Measurements from ENCODE around the gene NUAK2. TPM values are rescaled to one million over a fixed set of nuclear protein-coding genes. Genes with fewer than 3 reads are reported as not detected.

NUAK2 gene
- total RNA-seq (2012; rRNA removed) (7.2 and 8.1 TPM in 2 replicates), polyA plus RNA-seq (2012; rRNA removed) (17.6 and 18.7 TPM in 2 replicates), Bru-seq, nascent RNA (percentile 98 among the genes with signal in this experiment), BruChase-seq, experiment 1, labeled RNA remaining after a 6-hour chase (percentile 72 among the genes with signal in this experiment), BruChase-seq, experiment 2, labeled RNA remaining after a 2-hour chase (percentile 57 among the genes with signal in this experiment)
- 12.3 and 18.8 TPM in 2 replicates for polyA plus RNA-seq (2012; cell fraction: cytosol; rRNA removed)
- polyA plus RNA-seq (2012; cell fraction: nucleus; rRNA removed; ENCODE audit: low replicate concordance) = 22.8 and 32.1 TPM in 2 replicates
- long read RNA-seq, transcript NUAK2-201 (7 exons, 3,441 nt) = major isoform, 27 of 47 reads
- long read RNA-seq, partial matches to known transcripts = 15 of 47 reads
- long read RNA-seq, other reads (novel, unspliced or antisense) = 5 of 47 reads

DNA sequence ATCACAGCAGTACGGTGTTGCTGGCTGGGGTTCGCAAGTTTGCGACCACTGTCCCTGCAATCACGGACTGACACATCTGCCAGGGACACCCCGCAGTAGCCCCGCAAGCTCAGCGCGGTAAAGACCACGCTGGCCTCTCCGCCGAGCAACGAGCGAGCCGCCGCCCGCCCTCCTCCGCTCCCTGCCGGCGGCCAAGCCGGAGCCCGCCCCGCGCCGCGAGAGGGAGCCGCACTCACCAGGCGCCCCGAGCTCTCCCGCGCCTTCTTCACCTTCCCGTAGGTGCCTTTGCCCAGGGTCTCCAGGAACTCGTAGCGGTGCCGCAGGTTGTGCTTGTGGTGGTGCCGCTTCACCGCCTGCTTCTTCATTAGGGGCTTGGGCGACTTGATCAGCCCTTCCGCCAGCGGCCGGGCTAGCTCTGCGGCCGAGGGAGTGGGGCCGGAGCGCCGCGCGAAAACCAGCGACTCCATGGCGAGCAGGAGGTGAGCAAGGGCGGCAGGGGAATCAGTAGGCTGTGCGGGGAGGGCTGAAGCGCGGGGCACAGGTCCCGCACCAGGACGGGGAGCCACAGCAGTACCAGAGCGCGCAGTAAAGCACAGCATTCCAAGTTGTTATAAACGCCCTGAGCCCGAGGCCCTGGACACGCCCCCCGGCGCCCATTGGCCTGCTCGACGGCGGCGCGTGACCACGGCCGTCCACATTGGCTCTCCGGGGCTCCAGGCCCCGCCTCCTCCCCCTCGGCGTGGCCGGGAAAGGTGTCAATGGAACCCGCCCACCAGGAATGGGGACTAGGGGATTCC lies at the start of gene NUAK2:
NUAK2 (minus strand) TSS at position 584 of the 797 bp plus-strand sequence; CDS start at position 467, 117 bp downstream.
- peak within 1 kb of the TSS; percentile 97 for H3K23ac ChIP-seq (ENCODE audit: low read depth, low read length)
- BruUV-seq (replicated peaks) = no TSS peak
- H3K14ac ChIP-seq (replicated peaks; ENCODE audit: low read depth, low read length) = peak within 1 kb of the TSS; percentile 93
- peaks cover 48% of the 10 kb centered on the region for H4K20me1 ChIP-seq (ENCODE audit: insufficient read depth, low read length)
- no peaks in the 10 kb centered on the region for H3K27me3 ChIP-seq (ENCODE audit: control insufficient read depth, insufficient read depth, low read length)
- H3K36me3 ChIP-seq (ENCODE audit: control insufficient read depth, insufficient read depth, low read length) = no peaks in the 10 kb centered on the region; the same call in 1 of the 2 replicates
- peak; percentile 90 for DNase-seq
- peak within 1 kb of the TSS; percentile 87 for H3K27ac ChIP-seq (ENCODE audit: insufficient read depth, low read length)
- ChIA-PET CTCF (interaction anchor here (0.7 to 5.0 kb wide), 3 partner anchors 42 to 65 kb away, joined by 3 to 30 read pairs (median 3); no protein-coding TSS in a partner anchor), POLR2A (ENCODE audit: unreplicated experiment) (interaction anchor here (0.6 kb wide), 2 partner anchors 48 to 222 kb away, joined by 3 to 4 read pairs; no protein-coding TSS in a partner anchor)
- in situ Hi-C loops (cut with MboI; ENCODE audit: low sequenced_read_pairs) = loop anchor here (5.0 kb wide), 1 partner anchor 44 kb away; no protein-coding TSS in a partner anchor
- peak within 1 kb of the TSS; percentile 79 for H4K91ac ChIP-seq (ENCODE audit: insufficient read depth, low read depth, low read length)
- peak within 1 kb of the TSS; percentile 79 for H2BK5ac ChIP-seq (ENCODE audit: low read depth, low read length, poor library complexity, severe bottlenecking)
- no peak within 1 kb of the TSS for H2BK20ac ChIP-seq (ENCODE audit: low read depth, low read length)
- H3K4me3 ChIP-seq (ENCODE audit: insufficient read depth, low read depth, low read length) = peak within 1 kb of the TSS; percentile 94
- H3K4me1 ChIP-seq (ENCODE audit: control insufficient read depth, insufficient read depth, low read length) = peaks cover 35% of the 10 kb centered on the region
- peak within 1 kb of the TSS; percentile 78 for H3K56ac ChIP-seq (ENCODE audit: extremely low read depth, insufficient read depth, low read length)
- peaks cover 35% of the 10 kb centered on the region for H3K9me1 ChIP-seq (ENCODE audit: insufficient read depth, low read length)
- no peaks in the 10 kb centered on the region for H3K9me3 ChIP-seq (ENCODE audit: control insufficient read depth, insufficient read depth, low read length)
- H2AFZ ChIP-seq (replicated peaks; ENCODE audit: low read length, poor library complexity) = peak within 1 kb of the TSS; percentile 85
- dilution Hi-C loops (cut with HindIII; ENCODE audit: low sequenced_read_pairs, unreplicated experiment) = no loop called here
- H3K18ac ChIP-seq (ENCODE audit: low read depth, low read length) = peak within 1 kb of the TSS; percentile 58
- peak within 1 kb of the TSS; percentile 97 for H3K9ac ChIP-seq (ENCODE audit: low read depth, low read length)
- intact Hi-C loops (cut with micrococcal nuclease) = loop anchor here (1.0 to 10.0 kb wide), 4 partner anchors 21 to 147 kb away; no protein-coding TSS in a partner anchor
- peak within 1 kb of the TSS; percentile 66 for H3K4me2 ChIP-seq (ENCODE audit: low read depth, low read length)
- peak within 1 kb of the TSS; percentile 2; the same call in 2 of the 3 replicates for H2BK15ac ChIP-seq (ENCODE audit: low read depth, low read length)
- peak within 1 kb of the TSS; percentile 11 to 46; a peak in 3 of 4 replicates for H4K8ac ChIP-seq (ENCODE audit: low read depth in 2 of 2, low read length in 2 of 2)
- peaks cover 5 to 59% of the 10 kb centered on the region in 2 experiments; a peak in 3 of 4 replicates for H3K79me1 ChIP-seq (ENCODE audit: low read depth in 1 of 2, low read length in 2 of 2)
- H2AK5ac ChIP-seq (ENCODE audit: low read depth, low read length) = peak within 1 kb of the TSS; percentile 68; the same call in 1 of the 2 replicates
- peak within 1 kb of the TSS; percentile 65 for H2BK120ac ChIP-seq (ENCODE audit: low read depth, low read length)
- peak; percentile 92 for ATAC-seq (ENCODE audit: low read depth)
- 0% methylated on average over 37 of the region's 75 CpGs; no CpG with 5 or more reads in 1 of the 2 experiments for WGBS, 2 experiments (ENCODE audit: extremely low coverage in 2 of 2, insufficient read length in 1 of 2)
- H4K5ac ChIP-seq (ENCODE audit: low read depth, low read length) = peak within 1 kb of the TSS; percentile 13; the same call in 1 of the 2 replicates
- H2AK9ac ChIP-seq (replicated peaks; ENCODE audit: low read depth, low read length, poor library complexity) = peak within 1 kb of the TSS; percentile 78
- peak within 1 kb of the TSS; percentile 83 for H3K4ac ChIP-seq (ENCODE audit: low read depth, low read length)
- no peak for TF ChIP-seq CEBPB (IDR thresholded peaks at IDR 0.05; ENCODE audit: low read depth, low read length)
- no peak for TF ChIP-seq NFE2L2 (IDR thresholded peaks at IDR 0.05; ENCODE audit: low read depth, low read length)
- TF ChIP-seq MXI1 (IDR thresholded peaks at IDR 0.05; ENCODE audit: borderline replicate concordance, low read depth, low read length) = peak; percentile 59; the same call in 1 of the 2 replicates
- peak; percentile 37 for TF ChIP-seq CTCF (conservative IDR thresholded peaks at IDR 0.05; ENCODE audit: low read depth, low read length)
- TF ChIP-seq SMC3 (IDR thresholded peaks at IDR 0.05; ENCODE audit: low read depth, low read length) = peak; percentile 23; the same call in 1 of the 2 replicates
- TF ChIP-seq, protein P1, sequence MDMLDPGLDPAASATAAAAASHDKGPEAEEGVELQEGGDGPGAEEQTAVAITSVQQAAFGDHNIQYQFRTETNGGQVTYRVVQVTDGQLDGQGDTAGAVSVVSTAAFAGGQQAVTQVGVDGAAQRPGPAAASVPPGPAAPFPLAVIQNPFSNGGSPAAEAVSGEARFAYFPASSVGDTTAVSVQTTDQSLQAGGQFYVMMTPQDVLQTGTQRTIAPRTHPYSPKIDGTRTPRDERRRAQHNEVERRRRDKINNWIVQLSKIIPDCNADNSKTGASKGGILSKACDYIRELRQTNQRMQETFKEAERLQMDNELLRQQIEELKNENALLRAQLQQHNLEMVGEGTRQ (IDR thresholded peaks at IDR 0.05; ENCODE audit: low read depth, low read length) = peak; percentile 92
- no peak for TF ChIP-seq MAFK (IDR thresholded peaks at IDR 0.05; ENCODE audit: low read depth, low read length)
- peak; percentile 94 for TF ChIP-seq POLR2A (IDR thresholded peaks at IDR 0.05; ENCODE audit: low read depth, low read length)
- no peak for TF ChIP-seq FOS (IDR thresholded peaks at IDR 0.05; ENCODE audit: low read depth, low read length)
- TF ChIP-seq ELK1 (IDR thresholded peaks at IDR 0.05; ENCODE audit: borderline replicate concordance, low read depth, low read length) = no peak
